A549 treated with ZK216348 at 1 μM for 4 hours (cell line): ENCODE data around the gene CSE1L. TPM values are rescaled to one million over a fixed set of nuclear protein-coding genes. Genes with fewer than 3 reads are reported as not detected.

Experiments used
- total RNA-seq: library from RNA; stranded (reverse); fragments of 200-300 nt; extraction: Qiagen RNA extraction; gene quantifications from 5 replicates; pipeline ENCODE4 v1.2.3, GENCODE V29; 2022; ENCODE audit warnings: low read depth

Gene CSE1L
- 77.6 to 108 TPM (median 95.8 TPM) in 5 replicates for total RNA-seq

GRCh38 chr20:49046087-49046900 lies at the start of gene CSE1L:
Gene CSE1L, plus strand, starts transcription at chr20:49046312. Its CDS starts 12,152 bp downstream, at chr20:49058464.

Other genes with a start within 250 kb of the CSE1L start
- 9.2 to 14.1 TPM (median 13.6 TPM) in 5 replicates for gene PREX1, start 218.3 kb upstream of the CSE1L start, total RNA-seq
- 9.1 to 16.5 TPM (median 14.1 TPM) in 5 replicates for gene ARFGEF2, start 124.6 kb upstream of the CSE1L start, total RNA-seq
- 53.8 to 69.0 TPM (median 62.9 TPM) in 5 replicates for gene STAU1, start 142.0 kb downstream of the CSE1L start, total RNA-seq
- 61.4 to 68.1 TPM (median 63.3 TPM) in 5 replicates for gene DDX27, start 173.1 kb downstream of the CSE1L start, total RNA-seq
- 20.2 to 28.1 TPM (median 25.1 TPM) in 5 replicates for gene ZNFX1, start 231.7 kb downstream of the CSE1L start, total RNA-seq